K562 (cell line): ENCODE measurements around the gene CECR2. TPM values are rescaled to one million over a fixed set of nuclear protein-coding genes. Genes with fewer than 3 reads are reported as not detected.

Source experiments
- ATAC-seq: fragments of 200-7000 bp; cut with Tn5 transposase; 3 replicates; pipeline ENCODE4 v1.9.1; 2020; ENCODE audit warnings: moderate library complexity
- BruUV-seq: library from RNA; stranded (reverse); fragments of 400-500 nt; replicated peaks from 2 replicates; lab custom pipeline; 2021; lab: Mats Ljungman, UMichigan
- CTCF ChIA-PET: fragments of 300-600 bp; formaldehyde crosslinking; extraction: SDS; loops from one replicate; lab custom pipeline; 2021; ENCODE audit warnings: low intra/inter-chr PET ratio; lab: Yijun Ruan, JAX
- POLR2A ChIA-PET: fragments of 300-600, 350-650 bp; sonication (Branson Sonifier 250); formaldehyde crosslinking; extraction: SDS; loops from one replicate; lab custom pipeline; 2021; ENCODE audit warnings: antibody characterized with exemption, inconsistent platforms; lab: Yijun Ruan, JAX
- DNase-seq, 4 experiments: peaks; one replicate each; pipeline versions ENCODE4 v3.0.0 to v3.0.0-alpha.2; 2011 to 2018; ENCODE audit warnings: low spot score in 3 of 4, mixed read lengths in 3 of 4; ENCODE audit errors: extremely low read depth in 1 of 4
- FAIRE-seq: peaks from 2 replicates; lab custom pipeline; 2011; peaks lifted over from hg19 to GRCh38; lab: Jason Lieb, UNC
- H2AFZ ChIP-seq: 2 replicates; pipeline ENCODE4 v1.6.0; 2011; ENCODE audit warnings: low read depth, low read length, control low read depth, inconsistent platforms
- H3K27ac ChIP-seq: fragments of 200-600 bp; 3 replicates; pipeline ENCODE4 v1.8.0; 2011; ENCODE audit warnings: low read depth, mild to moderate bottlenecking, control low read depth, inconsistent platforms, low read length, moderate library complexity, mixed read lengths; ENCODE audit errors: extremely low read depth
- H3K27me3 ChIP-seq, 2 experiments: fragments of 300-600 bp in 1 of 2; 2 replicates in 1 of 2; 3 replicates in 1 of 2; pipeline versions ENCODE4 v1.6.0 to v1.8.0; 2011; ENCODE audit warnings: inconsistent platforms in 2 of 2, low read length in 2 of 2, mild to moderate bottlenecking in 1 of 2, mixed read lengths in 1 of 2, moderate library complexity in 1 of 2; ENCODE audit not compliant: control insufficient read depth in 2 of 2, insufficient read depth in 2 of 2
- H3K36me3 ChIP-seq: fragments of 300-600 bp; 3 replicates; pipeline ENCODE4 v1.8.0; 2011; ENCODE audit warnings: mild to moderate bottlenecking, low read length, inconsistent platforms; ENCODE audit not compliant: control insufficient read depth, insufficient read depth
- H3K4me1 ChIP-seq, 2 experiments: fragments of 200-600 bp in 1 of 2; replicated peaks in 1 of 2; 2 replicates in 1 of 2; 3 replicates in 1 of 2; pipeline versions ENCODE4 v1.5.1 to v1.8.0; 2011; ENCODE audit warnings: inconsistent platforms in 2 of 2, low read length in 2 of 2, mild to moderate bottlenecking in 1 of 2, mixed read lengths in 1 of 2, moderate library complexity in 1 of 2; ENCODE audit not compliant: control insufficient read depth in 2 of 2, insufficient read depth in 2 of 2
- H3K4me2 ChIP-seq: 2 replicates; pipeline ENCODE4 v1.6.1; 2011; ENCODE audit warnings: low read length, control low read depth, inconsistent platforms, mixed read lengths; ENCODE audit not compliant: insufficient read depth
- H3K4me3 ChIP-seq: fragments of 200-600 bp; sonication (generic), shearing (Covaris generic); 2 replicates; pipeline ENCODE4 v1.5.1; 2016; ENCODE audit warnings: control low read depth, inconsistent platforms
- H3K79me2 ChIP-seq: fragments of 200-600 bp; 3 replicates; pipeline ENCODE4 v1.8.0; 2011; ENCODE audit warnings: low read length, inconsistent platforms; ENCODE audit not compliant: control insufficient read depth, insufficient read depth
- H3K9ac ChIP-seq, 2 experiments: 2 replicates each; pipeline versions ENCODE4 v1.6.0 to v1.6.1; 2011; ENCODE audit warnings: low read depth in 2 of 2, low read length in 2 of 2, control low read depth in 1 of 2, inconsistent platforms in 1 of 2, mild to moderate bottlenecking in 1 of 2, mixed read lengths in 1 of 2; ENCODE audit not compliant: insufficient read depth in 1 of 2
- H3K9me1 ChIP-seq: one replicate; pipeline ENCODE4 v1.6.0; 2011; ENCODE audit warnings: inconsistent platforms, mild to moderate bottlenecking, low read length, moderate library complexity; ENCODE audit not compliant: control insufficient read depth, insufficient read depth
- H3K9me3 ChIP-seq: replicated peaks from 2 replicates; pipeline ENCODE4 v1.5.1; 2011; ENCODE audit warnings: low read depth, low read length, inconsistent platforms; ENCODE audit not compliant: control insufficient read depth, insufficient read depth
- H4K20me1 ChIP-seq: replicated peaks from 2 replicates; pipeline ENCODE4 v1.6.1; 2011; ENCODE audit warnings: low read length, inconsistent platforms, mixed read lengths; ENCODE audit not compliant: control insufficient read depth, insufficient read depth
- BHLHE40 ChIP-seq: IDR thresholded peaks from 2 replicates; pipeline ENCODE4 v1.6.1; 2011; ENCODE audit warnings: low read length, improper control_type of control experiment
- CBX3 ChIP-seq, 2 experiments: IDR thresholded peaks; 1 replicate in 1 of 2; 2 replicates in 1 of 2; pipeline ENCODE4 v1.6.1; 2012; ENCODE audit warnings: inconsistent platforms in 2 of 2, low read length in 2 of 2, borderline replicate concordance in 1 of 2, control low read depth in 1 of 2
- FOXK1 ChIP-seq: sonication (generic); formaldehyde crosslinking; IDR thresholded peaks from 2 replicates; pipeline ENCODE4 v1.8.0; 2022; ENCODE audit warnings: missing genetic modification reagents, mild to moderate bottlenecking, borderline replicate concordance
- HCFC1 ChIP-seq: IDR thresholded peaks from 2 replicates; pipeline ENCODE4 v1.6.1; 2012; ENCODE audit warnings: low read depth, low read length, improper control_type of control experiment
- HDAC1 ChIP-seq, 2 experiments: fragments of 450-650 bp; IDR thresholded peaks; 2 replicates each; pipeline ENCODE4 v1.6.1; 2016 to 2017; ENCODE audit warnings: inconsistent platforms in 1 of 2, mild to moderate bottlenecking in 1 of 2, moderate library complexity in 1 of 2
- NR1H2 ChIP-seq: sonication (generic); formaldehyde crosslinking; IDR thresholded peaks from 2 replicates; pipeline ENCODE4 v1.4.0; 2020; ENCODE audit warnings: mild to moderate bottlenecking, missing genetic modification reagents
- POU5F1 ChIP-seq: fragments of 150-350 bp; IDR thresholded peaks from 2 replicates; pipeline ENCODE4 v1.6.1; 2014; ENCODE audit warnings: borderline replicate concordance, low read length, low read depth, mild to moderate bottlenecking; ENCODE audit not compliant: partially characterized antibody
- PYGO2 ChIP-seq: fragments of 450-650 bp; IDR thresholded peaks from 2 replicates; pipeline ENCODE4 v1.6.1; 2016; ENCODE audit warnings: mild to moderate bottlenecking, missing genetic modification characterization, moderate library complexity, missing compliant biosample characterization
- RFX7 ChIP-seq: fragments of 250-450 bp; sonication (Bioruptor Pico); IDR thresholded peaks from 2 replicates; pipeline ENCODE4 v1.5.1; 2021; ENCODE audit warnings: mild to moderate bottlenecking
- SLC30A9 ChIP-seq: fragments of 250-450 bp; sonication (Bioruptor Pico); IDR thresholded peaks from 2 replicates; pipeline ENCODE4 v1.8.0; 2022; ENCODE audit warnings: mild to moderate bottlenecking, moderate library complexity
- SNRNP70 ChIP-seq: fragments of 200-400 bp; formaldehyde crosslinking; optimal IDR thresholded peaks from 2 replicates; pipeline ENCODE3; 2017; ENCODE audit warnings: low read depth, low read length
- ZNF311 ChIP-seq: fragments of 250-450 bp; sonication (Bioruptor Pico); IDR thresholded peaks from 2 replicates; pipeline ENCODE4 v1.4.0; 2020; ENCODE audit warnings: mild to moderate bottlenecking, moderate library complexity
- ZNF551 ChIP-seq: fragments of 250-450 bp; sonication (Bioruptor Pico); IDR thresholded peaks from 2 replicates; pipeline ENCODE4 v1.5.0; 2021; ENCODE audit warnings: mild to moderate bottlenecking, moderate library complexity
- WGBS: fragments of 100-300 bp; shearing (Covaris generic); methylation state at CpG from one replicate; pipeline ENCODE4 v1.1.6; 2016; ENCODE audit warnings: low coverage, mixed read lengths; ENCODE audit not compliant: insufficient coverage; ENCODE audit errors: missing lambda C conversion rate; 5-methylcytosine and 5-hydroxymethylcytosine counted together
- in situ Hi-C: fragments of 300-500 bp; cut with MboI; formaldehyde crosslinking; loops from 4 replicates; pipeline ENCODE4 v1.15.0; 2018; ENCODE audit warnings: inconsistent platforms, mixed read lengths
- intact Hi-C: fragments of 100-400 bp; cut with micrococcal nuclease; formaldehyde crosslinking; loops from 2 replicates; pipeline ENCODE4 v1.14.2; 2022
- polyA plus RNA-seq, 8 experiments: library from polyadenylated mRNA; depleted of rRNA in 4 of 8; stranded (reverse) in 5 of 8; unstranded in 3 of 8; fragments of >200 nt; fragmentation: Nextera tagmentation in 2 of 8; fragmentation: Illumina TruSeq in 1 of 8; extraction: Ambion mirVana in 2 of 8; extraction: Trizol in 1 of 8; gene quantifications; 2 replicates each; pipeline versions ENCODE4 v1.2.1 to v1.2.3, GENCODE V29; 2011 to 2014; ENCODE audit warnings: inconsistent platforms in 1 of 8, missing spikeins in 1 of 8
- total RNA-seq, 7 experiments: library from RNA; depleted of rRNA in 6 of 7; stranded (reverse); fragments of >200 nt in 6 of 7; fragmentation: Illumina TruSeq in 2 of 7; extraction: Trizol in 2 of 7; gene quantifications; 2 replicates each; pipeline versions ENCODE4 v1.2.1 to v1.2.3, GENCODE V29; 2011 to 2021; ENCODE audit warnings: low replicate concordance in 1 of 7
- TF ChIP-seq, protein P1 (sequence below): fragments of 250-450 bp; sonication (Bioruptor Pico); IDR thresholded peaks from 2 replicates; pipeline ENCODE4 v1.6.1; 2021; ENCODE audit warnings: mild to moderate bottlenecking
- TF ChIP-seq, protein P2 (sequence below): sonication (generic); formaldehyde crosslinking; IDR thresholded peaks from 2 replicates; pipeline ENCODE4 v1.8.0; 2022; ENCODE audit warnings: mild to moderate bottlenecking, missing genetic modification reagents

Gene CECR2
- total and polyA plus RNA-seq, 9 of the 15 experiments (the other 6 are each of a cell fraction or from before 2014, with no cell fraction given) = 0.01 to 1.00 (median 0.27) TPM

- POLR2A ChIA-PET = interaction anchor here (0.7 kb wide), 1 partner anchor 38 kb away, joined by 3 read pairs; no protein-coding TSS in a partner anchor
- DNase-seq (no peak), ATAC-seq (no peak), FAIRE-seq (no peak)
- CTCF ChIA-PET = no interaction called here
- in situ Hi-C loops (no loop called here), intact Hi-C loops (no loop called here)
- Histone ChIP-seq H3K9me1 (no peaks in the 10 kb centered on the region), H3K4me2 (peak overlapping the region; percentile 10; the same call in 1 of the 2 replicates), H3K27ac (no peak overlapping the region), H3K27me3 (peaks cover 0 to 3% of the 10 kb centered on the region in 2 experiments; a peak in 3 of 5 replicates), H3K9ac (no peak overlapping the region), H3K79me2 (no peaks in the 10 kb centered on the region), H3K36me3 (no peaks in the 10 kb centered on the region), H2AFZ (no peak overlapping the region), H4K20me1 (no peaks in the 10 kb centered on the region), H3K9me3 (no peaks in the 10 kb centered on the region), H3K4me3 (no peak overlapping the region), H3K4me1 (no peaks in the 10 kb centered on the region)
- WGBS = 18% methylated on average over 6 of the region's 6 CpGs
- TF ChIP-seq POU5F1 = no peak
- no peak for TF ChIP-seq ZNF551 (CRISPR knock-in tag)
- TF ChIP-seq RFX7 (CRISPR knock-in tag) = no peak
- TF ChIP-seq SNRNP70 = no peak
- TF ChIP-seq PYGO2 (tag) = no peak
- no peak for TF ChIP-seq FOXK1 (CRISPR knock-in tag)
- TF ChIP-seq SLC30A9 (CRISPR knock-in tag) = no peak
- no peak for TF ChIP-seq HCFC1
- TF ChIP-seq NR1H2 = no peak
- TF ChIP-seq ZNF311 = no peak
- TF ChIP-seq, protein P1, sequence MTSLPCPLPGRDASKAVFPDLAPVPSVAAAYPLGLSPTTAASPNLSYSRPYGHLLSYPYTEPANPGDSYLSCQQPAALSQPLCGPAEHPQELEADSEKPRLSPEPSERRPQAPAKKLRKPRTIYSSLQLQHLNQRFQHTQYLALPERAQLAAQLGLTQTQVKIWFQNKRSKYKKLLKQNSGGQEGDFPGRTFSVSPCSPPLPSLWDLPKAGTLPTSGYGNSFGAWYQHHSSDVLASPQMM (CRISPR knock-in tag) = no peak
- no peak for TF ChIP-seq CBX3 (IDR thresholded peaks at IDR 0.05; ENCODE audit: borderline replicate concordance in 1 of 2, low read length in 2 of 2)
- TF ChIP-seq, protein P2, sequence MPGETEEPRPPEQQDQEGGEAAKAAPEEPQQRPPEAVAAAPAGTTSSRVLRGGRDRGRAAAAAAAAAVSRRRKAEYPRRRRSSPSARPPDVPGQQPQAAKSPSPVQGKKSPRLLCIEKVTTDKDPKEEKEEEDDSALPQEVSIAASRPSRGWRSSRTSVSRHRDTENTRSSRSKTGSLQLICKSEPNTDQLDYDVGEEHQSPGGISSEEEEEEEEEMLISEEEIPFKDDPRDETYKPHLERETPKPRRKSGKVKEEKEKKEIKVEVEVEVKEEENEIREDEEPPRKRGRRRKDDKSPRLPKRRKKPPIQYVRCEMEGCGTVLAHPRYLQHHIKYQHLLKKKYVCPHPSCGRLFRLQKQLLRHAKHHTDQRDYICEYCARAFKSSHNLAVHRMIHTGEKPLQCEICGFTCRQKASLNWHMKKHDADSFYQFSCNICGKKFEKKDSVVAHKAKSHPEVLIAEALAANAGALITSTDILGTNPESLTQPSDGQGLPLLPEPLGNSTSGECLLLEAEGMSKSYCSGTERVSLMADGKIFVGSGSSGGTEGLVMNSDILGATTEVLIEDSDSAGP (CRISPR knock-in tag) = no peak
- TF ChIP-seq HDAC1 (IDR thresholded peaks at IDR 0.05) = no peak
- no peak for TF ChIP-seq BHLHE40
- BruUV-seq = no TSS peak
Measured at GRCh38 chr22:17444204-17444504, 74.9 kb downstream of the CECR2 start.
